ENCODE data around the gene NPM1. TPM values are rescaled to one million over a fixed set of nuclear protein-coding genes. Genes with fewer than 3 reads are reported as not detected.

The NPM1 gene
- total RNA-seq, 1 donor from 2014 or later, result 1,016 TPM

- Mint-ChIP-seq H3K9me3 (ENCODE audit: unreplicated experiment) (no peaks in the 10 kb centered on the region), H3K4me1 (ENCODE audit: unreplicated experiment) (peaks cover 25% of the 10 kb centered on the region), H3K36me3 (ENCODE audit: low read depth, unreplicated experiment) (peaks cover 3% of the 10 kb centered on the region), H3K27me3 (ENCODE audit: unreplicated experiment) (peaks cover 11% of the 10 kb centered on the region), H3K4me3 (ENCODE audit: unreplicated experiment) (peak overlapping the region; percentile 15), H3K27ac (ENCODE audit: unreplicated experiment) (no peak overlapping the region)
- no peak for DNase-seq (ENCODE audit: low spot score)
- no peak for TF ChIP-seq CTCF (IDR thresholded peaks at IDR 0.05; ENCODE audit: unreplicated experiment)
Observed at GRCh38 chr5:171386006-171386671, 1.5 kb upstream of the NPM1 start.

GRCh38 chr5:171386861-171387344, 746 bp upstream of the NPM1 start:
- TF ChIP-seq CTCF (IDR thresholded peaks at IDR 0.05; ENCODE audit: unreplicated experiment), result no peak
- Mint-ChIP-seq H3K27ac (ENCODE audit: unreplicated experiment) (peak overlapping the region; percentile 98), H3K36me3 (ENCODE audit: low read depth, unreplicated experiment) (peaks cover 8% of the 10 kb centered on the region), H3K4me1 (ENCODE audit: unreplicated experiment) (peaks cover 26% of the 10 kb centered on the region), H3K27me3 (ENCODE audit: unreplicated experiment) (peaks cover 11% of the 10 kb centered on the region), H3K9me3 (ENCODE audit: unreplicated experiment) (no peaks in the 10 kb centered on the region), H3K4me3 (ENCODE audit: unreplicated experiment) (peak overlapping the region; percentile 98)
- no peak for DNase-seq (ENCODE audit: low spot score)

GRCh38 chr5:171387970-171388815, 544 bp downstream of the NPM1 start:
- no peak for TF ChIP-seq CTCF (IDR thresholded peaks at IDR 0.05; ENCODE audit: unreplicated experiment)

GRCh38 chr5:171388816-171389168, 1.1 kb downstream of the NPM1 start:
- peaks cover 22% of the 10 kb centered on the region for H3K36me3 Mint-ChIP-seq (ENCODE audit: low read depth, unreplicated experiment)

More at GRCh38 chr5:171387970-171388815, 544 bp downstream of the NPM1 start:
- Mint-ChIP-seq H3K9me3 (ENCODE audit: unreplicated experiment) (no peaks in the 10 kb centered on the region), H3K27me3 (ENCODE audit: unreplicated experiment) (peaks cover 11% of the 10 kb centered on the region), H3K4me1 (ENCODE audit: unreplicated experiment) (peaks cover 26% of the 10 kb centered on the region), H3K27ac (ENCODE audit: unreplicated experiment) (peak overlapping the region; percentile 98), H3K4me3 (ENCODE audit: unreplicated experiment) (peak overlapping the region; percentile 98), H3K36me3 (ENCODE audit: low read depth, unreplicated experiment) (peaks cover 18% of the 10 kb centered on the region)
- DNase-seq (ENCODE audit: low spot score), result peak; percentile 73

More at GRCh38 chr5:171388816-171389168, 1.1 kb downstream of the NPM1 start:
- Mint-ChIP-seq H3K4me1 (ENCODE audit: unreplicated experiment) (peaks cover 26% of the 10 kb centered on the region), H3K27me3 (ENCODE audit: unreplicated experiment) (peaks cover 11% of the 10 kb centered on the region), H3K27ac (ENCODE audit: unreplicated experiment) (peak overlapping the region; percentile 98), H3K4me3 (ENCODE audit: unreplicated experiment) (peak overlapping the region; percentile 98), H3K9me3 (ENCODE audit: unreplicated experiment) (no peaks in the 10 kb centered on the region)
- no peak for DNase-seq (ENCODE audit: low spot score)
- TF ChIP-seq CTCF (IDR thresholded peaks at IDR 0.05; ENCODE audit: unreplicated experiment), result no peak
